HL-60 (cell line): Measurements from ENCODE around the gene DLG3.

ENCODE experiments used
- CTCF ChIP-seq: IDR thresholded peaks from one replicate; pipeline ENCODE4 v1.5.1; 2011; ENCODE audit warnings: low read length, control low read depth, inconsistent platforms; ENCODE audit not compliant: insufficient read depth
- GABPA ChIP-seq: IDR thresholded peaks from 2 replicates; pipeline ENCODE4 v1.6.1; 2012; ENCODE audit warnings: low read depth
- POLR2AphosphoS5 ChIP-seq: IDR thresholded peaks from 2 replicates; pipeline ENCODE4 v1.6.1; 2012; ENCODE audit warnings: low read depth

DNA sequence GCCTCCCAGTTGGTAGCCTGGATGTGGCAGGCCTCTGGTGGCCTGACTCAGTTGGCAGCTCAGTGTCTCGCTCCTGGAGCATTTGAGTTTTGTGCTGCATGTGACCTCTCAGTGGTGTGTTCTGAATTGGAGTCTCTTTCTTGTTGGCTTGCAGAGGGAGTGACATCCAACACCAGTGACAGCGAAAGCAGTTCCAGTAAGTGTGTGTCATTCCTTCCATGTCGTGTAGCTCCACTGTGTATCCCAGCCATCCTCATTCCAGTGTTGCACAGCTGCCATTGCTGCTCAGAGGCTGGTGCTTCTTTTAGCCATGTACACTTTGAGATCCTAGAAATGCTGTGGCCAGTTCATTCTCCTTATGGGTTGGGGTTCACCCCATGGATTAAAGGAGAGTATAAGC, 52.4 kb downstream of the DLG3 start:
- TF ChIP-seq CTCF (no peak), GABPA (no peak), POLR2AphosphoS5 (no peak)
